GM12878 (cell line): ENCODE measurements around the gene PRPSAP2. TPM values are rescaled to one million over a fixed set of nuclear protein-coding genes. Genes with fewer than 3 reads are reported as not detected.

Experiments
- ATAC-seq: fragments of 200-7000 bp; cut with Tn5 transposase; 3 replicates; pipeline ENCODE4 v1.9.1; 2020; ENCODE audit warnings: mild to moderate bottlenecking, moderate library complexity
- BruUV-seq: library from RNA; stranded (reverse); fragments of 400-500 nt; replicated peaks from 2 replicates; lab custom pipeline; 2021; lab: Mats Ljungman, UMichigan
- CTCF ChIA-PET: fragments of 300-600 bp; sonication (Branson Sonifier 250); formaldehyde crosslinking; extraction: SDS; loops from one replicate; lab custom pipeline; 2021; ENCODE audit warnings: inconsistent platforms; lab: Yijun Ruan, JAX
- POLR2A ChIA-PET: fragments of 350-600 bp; formaldehyde crosslinking; extraction: SDS; loops from one replicate; lab custom pipeline; 2021; ENCODE audit warnings: inconsistent platforms; lab: Charles Lee
- RAD21 ChIA-PET: fragments of 300-600 bp; sonication (Branson Sonifier 250); formaldehyde crosslinking; loops from one replicate; lab custom pipeline; 2023; ENCODE audit warnings: antibody characterized with exemption; ENCODE audit not compliant: unreplicated experiment; lab: Charles Lee
- SMC1A ChIA-PET: fragments of 300-600 bp; sonication (Branson Sonifier 250); formaldehyde crosslinking; loops from one replicate; lab custom pipeline; 2023; ENCODE audit not compliant: unreplicated experiment, uncharacterized antibody; lab: Charles Lee
- DNase-seq: peaks from one replicate; pipeline ENCODE4 v3.0.0-alpha.2; 2011; ENCODE audit warnings: low read depth, low spot score
- FAIRE-seq: peaks from 3 replicates; lab custom pipeline; 2011; peaks lifted over from hg19 to GRCh38; lab: Jason Lieb, UNC
- H2AFZ ChIP-seq: 2 replicates; pipeline ENCODE4 v1.6.0; 2011; ENCODE audit warnings: low read depth, low read length, control low read depth; ENCODE audit not compliant: control insufficient read depth
- H3K27ac ChIP-seq: 2 replicates; pipeline ENCODE4 v1.5.1; 2011; ENCODE audit warnings: control low read depth; ENCODE audit not compliant: control insufficient read depth, insufficient read depth
- H3K27me3 ChIP-seq, 2 experiments: replicated peaks in 1 of 2; 2 replicates each; pipeline versions ENCODE4 v1.6.0 to v1.6.1; 2011; ENCODE audit warnings: low read length in 1 of 2; ENCODE audit not compliant: control insufficient read depth in 2 of 2, insufficient read depth in 2 of 2
- H3K36me3 ChIP-seq, 2 experiments: 2 replicates each; pipeline ENCODE4 v1.5.1; 2011; ENCODE audit warnings: low read length in 1 of 2; ENCODE audit not compliant: control insufficient read depth in 2 of 2, insufficient read depth in 2 of 2
- H3K4me1 ChIP-seq: 2 replicates; pipeline ENCODE4 v1.6.1; 2011; ENCODE audit warnings: mild to moderate bottlenecking, low read length, moderate library complexity, mixed read lengths; ENCODE audit not compliant: control insufficient read depth, insufficient read depth
- H3K4me2 ChIP-seq: 2 replicates; pipeline ENCODE4 v1.6.0; 2011; ENCODE audit warnings: control low read depth; ENCODE audit not compliant: control insufficient read depth, insufficient read depth
- H3K4me3 ChIP-seq: fragments of 200-600 bp; sonication (generic); 2 replicates; pipeline ENCODE4 v1.5.1; 2016
- H3K79me2 ChIP-seq: 2 replicates; pipeline ENCODE4 v1.6.0; 2011; ENCODE audit warnings: low read length; ENCODE audit not compliant: control insufficient read depth, insufficient read depth
- H3K9ac ChIP-seq: 2 replicates; pipeline ENCODE4 v1.8.0; 2011; ENCODE audit warnings: low read length, control low read depth, mixed read lengths; ENCODE audit not compliant: control insufficient read depth, insufficient read depth
- H3K9me3 ChIP-seq: replicated peaks from 3 replicates; pipeline ENCODE4 v1.5.1; 2011; ENCODE audit warnings: mild to moderate bottlenecking, low read length; ENCODE audit not compliant: control insufficient read depth, insufficient read depth
- H4K20me1 ChIP-seq: 2 replicates; pipeline ENCODE4 v1.6.0; 2011; ENCODE audit not compliant: control insufficient read depth, insufficient read depth
- ASH2L ChIP-seq: fragments of 300-600, 200-600 bp; sonication (generic); IDR thresholded peaks from 2 replicates; pipeline ENCODE4 v1.6.1; 2017; ENCODE audit warnings: low read depth, mild to moderate bottlenecking, borderline replicate concordance
- ATF2 ChIP-seq: IDR thresholded peaks from 2 replicates; pipeline ENCODE4 v1.6.1; 2012; ENCODE audit warnings: low read length, inconsistent platforms
- BHLHE40 ChIP-seq, 2 experiments: fragments of 450-650 bp in 1 of 2; IDR thresholded peaks; 2 replicates each; pipeline ENCODE4 v1.6.1; 2011 to 2017; ENCODE audit warnings: low read depth in 2 of 2, borderline replicate concordance in 1 of 2, improper control_type of control experiment in 1 of 2, low read length in 1 of 2, mild to moderate bottlenecking in 1 of 2
- IKZF2 ChIP-seq, 2 experiments: fragments of 450-650 bp; IDR thresholded peaks; 2 replicates each; pipeline ENCODE4 v1.6.1; 2017; ENCODE audit warnings: mild to moderate bottlenecking in 2 of 2, moderate library complexity in 2 of 2
- IRF4 ChIP-seq: IDR thresholded peaks from 2 replicates; pipeline ENCODE4 v1.6.1; 2011; ENCODE audit warnings: low read depth, low read length
- LARP7 ChIP-seq: fragments of 450-650 bp; IDR thresholded peaks from 2 replicates; pipeline ENCODE4 v1.6.1; 2017; ENCODE audit warnings: mild to moderate bottlenecking
- MYB ChIP-seq: fragments of 150-350 bp; IDR thresholded peaks from 2 replicates; pipeline ENCODE4 v1.6.1; 2014; ENCODE audit warnings: mild to moderate bottlenecking, low read depth, low read length, borderline replicate concordance
- SKIL ChIP-seq: fragments of 450-650 bp; IDR thresholded peaks from 2 replicates; pipeline ENCODE4 v1.6.1; 2017; ENCODE audit warnings: mild to moderate bottlenecking, low read depth, inconsistent platforms; ENCODE audit not compliant: poor library complexity, severe bottlenecking
- WGBS: methylation state at CpG from one replicate; pipeline ENCODE4 v1.1.6; 2016; ENCODE audit warnings: low lambda C conversion rate; ENCODE audit not compliant: insufficient replicate concordance, insufficient coverage; ENCODE audit errors: missing lambda C conversion rate; 5-methylcytosine and 5-hydroxymethylcytosine counted together
- in situ Hi-C: fragments of 300-500 bp; cut with MboI; formaldehyde crosslinking; loops from 9 replicates; pipeline ENCODE4 v1.14.3; 2018; ENCODE audit warnings: mixed read lengths
- intact Hi-C: fragments of 100-400 bp; cut with micrococcal nuclease; formaldehyde crosslinking; loops from one replicate; pipeline ENCODE4 v1.14.2; 2022; ENCODE audit not compliant: unreplicated experiment
- polyA plus RNA-seq, 11 experiments: library from polyadenylated mRNA; depleted of rRNA in 4 of 11; unstranded in 6 of 11; stranded (reverse) in 5 of 11; fragments of >200 nt; fragmentation: Nextera tagmentation in 4 of 11; fragmentation: Illumina TruSeq in 1 of 11; extraction: Ambion mirVana in 4 of 11; extraction: Trizol in 1 of 11; gene quantifications; 1 replicate in 1 of 11; 2 replicates in 10 of 11; pipeline versions ENCODE4 v1.2.1 to v1.2.3, GENCODE V29; 2011 to 2016; ENCODE audit warnings: inconsistent platforms in 2 of 11, missing spikeins in 2 of 11, low read depth in 1 of 11
- total RNA-seq, 4 experiments: library from RNA; depleted of rRNA in 3 of 4; stranded (reverse); fragments of >200 nt in 3 of 4; fragmentation: Illumina TruSeq in 1 of 4; extraction: Trizol in 1 of 4; gene quantifications; 2 replicates each; pipeline versions ENCODE4 v1.2.1 to v1.2.3, GENCODE V29; 2013 to 2021

The PRPSAP2 gene
- total and polyA plus RNA-seq, 10 of the 15 experiments (the other 5 are each of a cell fraction or from before 2014, with no cell fraction given) = 33.2 to 102 (median 83.8) TPM

DNA sequence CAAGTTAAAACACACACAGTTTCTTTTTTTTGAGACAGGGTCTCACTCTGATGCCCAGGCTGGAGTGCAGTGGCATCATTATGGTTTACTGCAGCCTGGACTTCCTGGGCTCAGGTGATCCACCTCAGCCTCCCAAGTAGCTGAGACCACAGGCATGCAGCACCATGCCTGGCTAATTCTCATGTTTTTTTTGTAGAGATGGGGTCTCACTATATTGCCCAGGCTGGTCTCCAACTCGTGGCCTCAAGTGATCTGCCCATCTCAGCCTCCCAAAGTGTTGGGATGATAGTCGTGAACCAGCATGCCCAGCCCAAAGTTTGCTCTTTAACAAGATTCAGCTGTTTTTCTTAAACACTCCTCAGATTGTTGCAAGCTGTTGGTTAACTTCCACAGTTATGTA lies 39.0 kb downstream of the PRPSAP2 start:
- H2AFZ ChIP-seq = no peak overlapping the region
- BruUV-seq = no TSS peak
- ATAC-seq (no peak), DNase-seq (no peak), FAIRE-seq (no peak)
- H3K4me2 ChIP-seq = no peak overlapping the region
- in situ Hi-C loops (no loop called here), intact Hi-C loops (no loop called here)
- ChIA-PET POLR2A (interaction anchor here (0.6 to 1.7 kb wide), 4 partner anchors 37 to 1425 kb away, joined by 3 to 11 read pairs (median 4); partner anchors contain the start of gene PRPSAP2), SMC1A (interaction anchor here (1.6 to 3.0 kb wide), 3 partner anchors 14 to 36 kb away, joined by 3 to 20 read pairs (median 6); no protein-coding TSS in a partner anchor), RAD21 (no interaction called here), CTCF (interaction anchor here (1.5 to 2.2 kb wide), 3 partner anchors 32 to 64 kb away, joined by 5 to 6 read pairs (median 6); partner anchors contain the start of gene PRPSAP2)
- H3K79me2 ChIP-seq = peaks cover 7% of the 10 kb centered on the region
- WGBS = 81% methylated on average over 2 of the region's 2 CpGs
- peaks cover 7 to 27% of the 10 kb centered on the region in 2 experiments for H3K36me3 ChIP-seq
- no peak for TF ChIP-seq MYB
- TF ChIP-seq ATF2 = no peak
- TF ChIP-seq LARP7 = no peak
- no peak for TF ChIP-seq ASH2L
- TF ChIP-seq IKZF2 (IDR thresholded peaks at IDR 0.05) = no peak
- no peak for TF ChIP-seq IRF4
- no peak for TF ChIP-seq SKIL
- TF ChIP-seq BHLHE40 (IDR thresholded peaks at IDR 0.05; ENCODE audit: borderline replicate concordance in 1 of 2, low read depth in 2 of 2, low read length in 1 of 2) = no peak
- H3K4me1 ChIP-seq = peaks cover 31% of the 10 kb centered on the region
- H3K9me3 ChIP-seq = peaks cover 6% of the 10 kb centered on the region
- no peak overlapping the region for H3K4me3 ChIP-seq
- H3K27ac ChIP-seq = no peak overlapping the region
- no peaks in the 10 kb centered on the region for H3K27me3 ChIP-seq
- H4K20me1 ChIP-seq = no peaks in the 10 kb centered on the region
- H3K9ac ChIP-seq = no peak overlapping the region
